BE2C (cell line): ENCODE results near the gene RPL35.
"Not testable (repeated sequence)": the region's sequence is repeated elsewhere in the genome, so short reads cannot be mapped to it uniquely, and the experiment has no call there.

Experiments used
- DNase-seq: peaks from one replicate; pipeline ENCODE4 v3.0.0-alpha.2; 2020
- H3K27me3 ChIP-seq: fragments of 250-450 bp; sonication (Bioruptor Pico); 2 replicates; pipeline ENCODE4 v1.5.1; 2020; ENCODE audit warnings: mild to moderate bottlenecking
- H3K36me3 ChIP-seq: fragments of 250-450 bp; sonication (Bioruptor Pico); 2 replicates; pipeline ENCODE4 v1.5.1; 2020; ENCODE audit warnings: mild to moderate bottlenecking
- H3K4me1 ChIP-seq: fragments of 250-450 bp; sonication (Bioruptor Pico); 2 replicates; pipeline ENCODE4 v1.5.1; 2020
- H3K4me3 ChIP-seq: 2 replicates; pipeline ENCODE4 v1.5.1; 2011; ENCODE audit warnings: low read depth, low read length
- H3K9me3 ChIP-seq: fragments of 250-450 bp; sonication (Bioruptor Pico); 2 replicates; pipeline ENCODE4 v1.5.1; 2020
- TF ChIP-seq, protein P1 (sequence below): IDR thresholded peaks from 2 replicates; pipeline ENCODE4 v1.5.1; 2012; ENCODE audit warnings: mild to moderate bottlenecking, low read depth, low read length

Gene RPL35

DNA sequence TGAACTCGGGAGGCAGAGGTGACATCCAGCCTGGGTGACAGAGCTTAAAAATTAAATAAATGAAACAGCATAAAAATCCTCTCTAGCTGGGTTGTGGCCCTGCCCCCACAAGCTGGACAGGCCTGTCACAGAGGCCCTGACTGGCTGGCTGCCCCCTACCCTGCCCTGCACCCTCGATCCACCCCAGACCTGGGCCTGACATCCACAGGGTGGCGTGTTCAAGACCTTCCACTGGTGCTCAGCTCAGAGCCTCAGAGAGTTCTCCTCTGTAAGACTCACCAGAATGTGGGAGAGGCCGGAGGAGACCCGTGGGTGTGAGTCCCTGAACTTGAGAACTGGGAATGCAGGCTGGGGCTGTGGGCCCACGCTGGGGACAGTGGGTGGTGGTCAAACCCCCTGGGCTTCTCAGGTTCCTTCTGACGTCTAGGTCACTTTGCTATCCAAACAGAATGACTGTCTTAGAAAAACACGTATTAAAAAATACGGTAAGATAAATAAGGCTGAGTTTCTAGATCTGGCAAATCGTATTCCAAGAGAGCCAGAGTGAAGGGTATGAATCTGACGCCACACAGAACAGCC lies 18.2 kb downstream of the RPL35 start:
- H3K4me3 ChIP-seq, result no peak overlapping the region
- H3K36me3 ChIP-seq, result no peaks in the 10 kb centered on the region
- no peaks in the 10 kb centered on the region for H3K9me3 ChIP-seq
- DNase-seq, result no peak
- H3K4me1 ChIP-seq, result no peaks in the 10 kb centered on the region
- TF ChIP-seq, protein P1, sequence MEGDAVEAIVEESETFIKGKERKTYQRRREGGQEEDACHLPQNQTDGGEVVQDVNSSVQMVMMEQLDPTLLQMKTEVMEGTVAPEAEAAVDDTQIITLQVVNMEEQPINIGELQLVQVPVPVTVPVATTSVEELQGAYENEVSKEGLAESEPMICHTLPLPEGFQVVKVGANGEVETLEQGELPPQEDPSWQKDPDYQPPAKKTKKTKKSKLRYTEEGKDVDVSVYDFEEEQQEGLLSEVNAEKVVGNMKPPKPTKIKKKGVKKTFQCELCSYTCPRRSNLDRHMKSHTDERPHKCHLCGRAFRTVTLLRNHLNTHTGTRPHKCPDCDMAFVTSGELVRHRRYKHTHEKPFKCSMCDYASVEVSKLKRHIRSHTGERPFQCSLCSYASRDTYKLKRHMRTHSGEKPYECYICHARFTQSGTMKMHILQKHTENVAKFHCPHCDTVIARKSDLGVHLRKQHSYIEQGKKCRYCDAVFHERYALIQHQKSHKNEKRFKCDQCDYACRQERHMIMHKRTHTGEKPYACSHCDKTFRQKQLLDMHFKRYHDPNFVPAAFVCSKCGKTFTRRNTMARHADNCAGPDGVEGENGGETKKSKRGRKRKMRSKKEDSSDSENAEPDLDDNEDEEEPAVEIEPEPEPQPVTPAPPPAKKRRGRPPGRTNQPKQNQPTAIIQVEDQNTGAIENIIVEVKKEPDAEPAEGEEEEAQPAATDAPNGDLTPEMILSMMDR, result no peak
- H3K27me3 ChIP-seq, result no peaks in the 10 kb centered on the region

- TF ChIP-seq, protein P1, result no peak
Observed at GRCh38 chr9:124841075-124841821, 20.5 kb downstream of the RPL35 start.

DNA sequence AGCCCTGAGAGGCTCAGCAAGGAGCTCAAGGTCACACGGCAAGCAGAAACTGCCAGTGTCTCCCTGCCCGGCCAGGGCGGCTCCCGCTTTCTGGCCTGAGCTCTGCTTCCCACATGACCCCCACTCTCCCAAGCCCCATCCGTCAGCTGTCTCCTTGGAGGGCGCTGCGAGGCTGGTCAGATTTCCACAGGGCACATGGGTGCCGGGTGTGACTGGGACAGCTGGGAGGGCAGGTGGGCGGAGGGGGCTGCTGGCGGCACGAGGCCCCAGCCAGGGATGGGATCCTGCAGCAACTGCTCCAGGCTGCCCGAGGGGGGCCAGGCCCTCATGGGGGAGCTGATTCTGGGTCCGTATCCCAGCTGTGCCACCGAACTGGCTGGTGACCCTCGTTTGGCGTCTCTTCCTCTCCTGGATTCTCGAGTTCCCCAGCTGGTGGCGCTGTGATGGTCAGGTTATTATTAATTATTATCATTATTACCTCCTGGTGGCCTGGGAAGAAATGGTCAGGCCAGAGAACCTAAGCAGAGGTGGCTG lies 21.4 kb downstream of the RPL35 start:
- no peak overlapping the region for H3K4me3 ChIP-seq
- no peaks in the 10 kb centered on the region for H3K27me3 ChIP-seq
- H3K36me3 ChIP-seq, result no peaks in the 10 kb centered on the region
- TF ChIP-seq, protein P1, result peak; percentile 42; the same call in 1 of the 2 replicates
- H3K4me1 ChIP-seq, result peaks cover 2% of the 10 kb centered on the region; the same call in 1 of the 2 replicates
- no peak for DNase-seq
- no peaks in the 10 kb centered on the region for H3K9me3 ChIP-seq

More at GRCh38 chr9:124841075-124841821, 20.5 kb downstream of the RPL35 start:
- Histone ChIP-seq H3K4me3 (no peak overlapping the region), H3K27me3 (no peaks in the 10 kb centered on the region), H3K36me3 (no peaks in the 10 kb centered on the region), H3K9me3 (no peaks in the 10 kb centered on the region), H3K4me1 (no peaks in the 10 kb centered on the region)
- no peak for DNase-seq

GRCh38 chr9:124839612-124840299 lies 22.0 kb downstream of the RPL35 start:
- TF ChIP-seq, protein P1, result peak; percentile 55
- Histone ChIP-seq H3K9me3 (no peaks in the 10 kb centered on the region), H3K27me3 (no peaks in the 10 kb centered on the region), H3K4me3 (no peak overlapping the region), H3K36me3 (no peaks in the 10 kb centered on the region), H3K4me1 (peaks cover 5% of the 10 kb centered on the region)
- peak; percentile 40 for DNase-seq

DNA sequence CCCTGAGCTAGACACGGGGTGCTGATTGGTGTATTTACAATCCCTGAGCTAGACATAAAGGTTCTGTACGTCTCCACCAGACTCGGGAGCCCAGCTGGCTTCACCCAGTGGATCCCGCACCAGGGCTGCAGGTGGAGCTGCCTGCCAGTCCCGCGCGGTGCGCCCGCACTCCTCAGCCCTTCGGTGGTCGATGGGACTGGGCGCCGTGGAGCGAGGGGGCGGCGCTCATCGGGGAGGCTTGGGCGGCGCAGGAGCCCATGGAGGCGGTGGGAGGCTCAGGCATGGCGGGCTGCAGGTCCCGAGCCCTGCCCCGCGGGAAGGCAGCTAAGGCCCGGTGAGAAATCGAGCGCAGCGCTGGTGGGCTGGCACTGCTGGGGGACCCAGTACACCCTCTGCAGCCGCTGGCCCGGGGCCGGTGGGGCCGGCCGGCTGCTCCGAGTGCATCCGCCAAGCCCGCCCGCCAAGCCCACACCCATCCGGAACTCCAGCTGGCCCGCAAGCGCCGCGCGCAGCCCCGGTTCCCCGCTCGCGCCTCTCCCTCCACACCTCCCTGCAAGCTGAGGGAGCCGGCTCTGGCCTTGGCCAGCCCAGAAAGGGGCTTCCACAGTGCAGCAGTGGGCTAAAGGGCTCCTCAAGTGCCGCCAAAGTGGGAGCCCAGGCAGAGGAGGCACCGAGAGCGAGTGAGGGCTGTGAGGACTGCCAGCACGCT lies 23.0 kb downstream of the RPL35 start:
- DNase-seq, H3K4me3 ChIP-seq, H3K4me1 ChIP-seq, H3K36me3 ChIP-seq, H3K9me3 ChIP-seq, H3K27me3 ChIP-seq: not testable (repeated sequence)

DNA sequence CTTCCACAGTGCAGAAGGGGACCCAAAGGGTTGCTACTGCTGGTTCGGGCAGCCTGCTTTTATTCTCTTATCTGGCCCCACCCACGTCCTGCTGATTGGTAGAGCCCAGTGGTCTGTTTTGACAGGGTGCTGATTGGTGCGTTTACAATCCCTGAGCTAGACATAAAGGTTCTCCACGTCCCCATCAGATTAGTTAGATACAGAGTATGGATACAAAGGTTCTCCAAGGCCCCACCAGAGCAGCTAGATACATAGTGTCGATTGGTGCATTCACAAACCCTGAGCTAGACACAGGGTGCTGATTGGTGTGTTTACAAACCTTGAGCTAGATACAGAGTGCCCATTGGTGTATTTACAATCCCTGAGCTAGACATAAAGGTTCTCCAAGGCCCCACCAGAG lies 23.6 kb downstream of the RPL35 start:
- H3K9me3 ChIP-seq, DNase-seq, H3K27me3 ChIP-seq, H3K36me3 ChIP-seq, H3K4me1 ChIP-seq, H3K4me3 ChIP-seq: not testable (repeated sequence)
